ENCODE data around the gene FUT6. TPM values are rescaled to one million over a fixed set of nuclear protein-coding genes. Genes with fewer than 3 reads are reported as not detected.
A peak's percentile ranks its signal among the peaks of the same experiment; 100 is the strongest.

FUT6 gene
- total and polyA plus RNA-seq, 4 donors, result 2.6 to 14.0 (median 7.3) TPM

- H3K9ac ChIP-seq (ENCODE audit: low read depth in 1 of 2, low read length in 2 of 2), result no peak overlapping the region
- no peak for TF ChIP-seq ZBTB33 (IDR thresholded peaks at IDR 0.05)
- no peak for TF ChIP-seq GABPA (IDR thresholded peaks at IDR 0.05 in 1 of 2, conservative IDR thresholded peaks at IDR 0.05 in 1 of 2)
- TF ChIP-seq SP1 (IDR thresholded peaks at IDR 0.05), result no peak
- H3K4me1 ChIP-seq (ENCODE audit: control insufficient read depth in 4 of 4, insufficient read depth in 4 of 4, low read length in 3 of 4), result peaks cover 0 to 20% (median 8%) of the 10 kb centered on the region in 4 donors
- H3K4me3 ChIP-seq (ENCODE audit: low read depth in 1 of 3, low read length in 3 of 3), result no peak overlapping the region
- no peaks in the 10 kb centered on the region for H3K9me3 ChIP-seq (ENCODE audit: control insufficient read depth in 4 of 4, low read length in 3 of 4)
- no peak overlapping the region for H3K27ac ChIP-seq (ENCODE audit: low read depth in 1 of 2, low read length in 2 of 2)
- H3K27me3 ChIP-seq (ENCODE audit: control insufficient read depth in 4 of 4, insufficient read depth in 4 of 4, low read length in 3 of 4), result no peaks in the 10 kb centered on the region
- DNase-seq (ENCODE audit: low spot score), result no peak
- peaks cover 0 to 25% (median 11%) of the 10 kb centered on the region in 4 donors for H3K36me3 ChIP-seq (ENCODE audit: control insufficient read depth in 4 of 4, insufficient read depth in 3 of 4, low read depth in 1 of 4, low read length in 3 of 4)
- 96% methylated on average over 18 of the region's 18 CpGs for WGBS
Measured at GRCh38 chr19:5792224-5792623, 47.3 kb downstream of the FUT6 start.

GRCh38 chr19:5790559-5791520, 48.7 kb downstream of the FUT6 start, which contains the start of gene DUS3L:
DUS3L (minus strand) TSS chr19:5791163; CDS start chr19:5791141, 22 bp downstream.
- H3K4me1 ChIP-seq (ENCODE audit: control insufficient read depth in 4 of 4, insufficient read depth in 4 of 4, low read length in 3 of 4), result peaks cover 0 to 20% (median 8%) of the 10 kb centered on the region in 4 donors
- 11% methylated on average over 72 of the region's 72 CpGs for WGBS
- peak within 1 kb of the TSS; percentile 47 to 91 (median 67) for H3K4me3 ChIP-seq (ENCODE audit: low read depth in 1 of 3, low read length in 3 of 3)
- no peaks in the 10 kb centered on the region for H3K9me3 ChIP-seq (ENCODE audit: control insufficient read depth in 4 of 4, low read length in 3 of 4)
- H3K27ac ChIP-seq (ENCODE audit: low read depth in 1 of 2, low read length in 2 of 2), result peak within 1 kb of the TSS; percentile 91 to 98
- TF ChIP-seq HNF4A (conservative IDR thresholded peaks at IDR 0.05), result peak in 1 of 2 donors; percentile 10
- TF ChIP-seq FOXA1 (IDR thresholded peaks at IDR 0.05), result no peak
- TF ChIP-seq ZBTB33 (IDR thresholded peaks at IDR 0.05), result peak; percentile 65
- TF ChIP-seq SP1 (IDR thresholded peaks at IDR 0.05), result peak; percentile 49
- TF ChIP-seq FOXA2 (IDR thresholded peaks at IDR 0.05), result no peak
- peak; percentile 82 for TF ChIP-seq NR2F2 (IDR thresholded peaks at IDR 0.05)
- TF ChIP-seq JUND (IDR thresholded peaks at IDR 0.05), result peak in 1 of 2 donors; percentile 14
- TF ChIP-seq MAX (IDR thresholded peaks at IDR 0.05), result peak; percentile 99
- peak; percentile 68 for TF ChIP-seq REST (IDR thresholded peaks at IDR 0.05)
- peak; percentile 67 for TF ChIP-seq TAF1 (conservative IDR thresholded peaks at IDR 0.05)
- peak; percentile 89 for TF ChIP-seq YY1 (IDR thresholded peaks at IDR 0.05)
- peak; percentile 55 to 63 for TF ChIP-seq RXRA (IDR thresholded peaks at IDR 0.05)
- TF ChIP-seq EGR1 (IDR thresholded peaks at IDR 0.05; ENCODE audit: low read depth in 2 of 2), result peak in 1 of 2 donors; percentile 55
- no peak for TF ChIP-seq CTCF (IDR thresholded peaks at IDR 0.05; ENCODE audit: low read depth, low read length, missing input control)
- TF ChIP-seq GABPA (IDR thresholded peaks at IDR 0.05 in 1 of 2, conservative IDR thresholded peaks at IDR 0.05 in 1 of 2), result peak; percentile 84 to 95
- peak within 1 kb of the TSS; percentile 76 to 80 for H3K9ac ChIP-seq (ENCODE audit: low read depth in 1 of 2, low read length in 2 of 2)
- H3K27me3 ChIP-seq (ENCODE audit: control insufficient read depth in 4 of 4, insufficient read depth in 4 of 4, low read length in 3 of 4), result no peaks in the 10 kb centered on the region
- DNase-seq (ENCODE audit: low spot score), result peak; percentile 98
- peaks cover 8 to 39% (median 22%) of the 10 kb centered on the region in 4 donors for H3K36me3 ChIP-seq (ENCODE audit: control insufficient read depth in 4 of 4, insufficient read depth in 3 of 4, low read depth in 1 of 4, low read length in 3 of 4)

All from liver (tissue), 9 donors.